D721Med (cell line): Measurements from ENCODE around the gene MAP3K1.

Experiments used
- DNase-seq: peaks from one replicate; pipeline ENCODE4 v3.0.0; 2011; ENCODE audit warnings: low spot score; ENCODE audit not compliant: insufficient read length
- FAIRE-seq: peaks from 2 replicates; lab custom pipeline; 2011; peaks lifted over from hg19 to GRCh38; lab: Jason Lieb, UNC
- TF ChIP-seq, protein P1 (sequence below): IDR thresholded peaks from 2 replicates; pipeline ENCODE4 v1.5.1; 2012; ENCODE audit warnings: mild to moderate bottlenecking, control low read depth; ENCODE audit not compliant: insufficient read depth; ENCODE audit errors: missing control alignments

The MAP3K1 gene

DNA sequence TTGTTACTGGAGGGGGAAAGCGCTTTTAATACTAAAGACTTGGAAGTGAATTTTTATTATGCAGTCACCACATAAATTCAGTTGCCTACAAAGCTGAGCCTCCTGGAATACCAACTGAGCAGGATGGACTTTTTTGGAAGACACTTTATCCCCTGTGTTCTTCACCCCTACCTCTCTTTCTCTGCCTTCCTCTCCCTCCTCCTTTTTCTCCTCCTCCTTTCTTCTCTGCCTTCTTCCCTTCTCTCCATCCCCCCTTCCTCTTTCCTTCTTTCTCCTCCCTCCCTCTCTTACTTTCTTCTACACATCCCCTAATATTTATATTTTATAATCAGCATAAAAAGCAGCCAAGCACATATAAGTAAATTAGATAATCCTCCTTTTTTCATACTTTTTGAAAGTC lies 39.6 kb downstream of the MAP3K1 start:
- TF ChIP-seq, protein P1, sequence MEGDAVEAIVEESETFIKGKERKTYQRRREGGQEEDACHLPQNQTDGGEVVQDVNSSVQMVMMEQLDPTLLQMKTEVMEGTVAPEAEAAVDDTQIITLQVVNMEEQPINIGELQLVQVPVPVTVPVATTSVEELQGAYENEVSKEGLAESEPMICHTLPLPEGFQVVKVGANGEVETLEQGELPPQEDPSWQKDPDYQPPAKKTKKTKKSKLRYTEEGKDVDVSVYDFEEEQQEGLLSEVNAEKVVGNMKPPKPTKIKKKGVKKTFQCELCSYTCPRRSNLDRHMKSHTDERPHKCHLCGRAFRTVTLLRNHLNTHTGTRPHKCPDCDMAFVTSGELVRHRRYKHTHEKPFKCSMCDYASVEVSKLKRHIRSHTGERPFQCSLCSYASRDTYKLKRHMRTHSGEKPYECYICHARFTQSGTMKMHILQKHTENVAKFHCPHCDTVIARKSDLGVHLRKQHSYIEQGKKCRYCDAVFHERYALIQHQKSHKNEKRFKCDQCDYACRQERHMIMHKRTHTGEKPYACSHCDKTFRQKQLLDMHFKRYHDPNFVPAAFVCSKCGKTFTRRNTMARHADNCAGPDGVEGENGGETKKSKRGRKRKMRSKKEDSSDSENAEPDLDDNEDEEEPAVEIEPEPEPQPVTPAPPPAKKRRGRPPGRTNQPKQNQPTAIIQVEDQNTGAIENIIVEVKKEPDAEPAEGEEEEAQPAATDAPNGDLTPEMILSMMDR: no peak
- DNase-seq (no peak), FAIRE-seq (no peak)

DNA sequence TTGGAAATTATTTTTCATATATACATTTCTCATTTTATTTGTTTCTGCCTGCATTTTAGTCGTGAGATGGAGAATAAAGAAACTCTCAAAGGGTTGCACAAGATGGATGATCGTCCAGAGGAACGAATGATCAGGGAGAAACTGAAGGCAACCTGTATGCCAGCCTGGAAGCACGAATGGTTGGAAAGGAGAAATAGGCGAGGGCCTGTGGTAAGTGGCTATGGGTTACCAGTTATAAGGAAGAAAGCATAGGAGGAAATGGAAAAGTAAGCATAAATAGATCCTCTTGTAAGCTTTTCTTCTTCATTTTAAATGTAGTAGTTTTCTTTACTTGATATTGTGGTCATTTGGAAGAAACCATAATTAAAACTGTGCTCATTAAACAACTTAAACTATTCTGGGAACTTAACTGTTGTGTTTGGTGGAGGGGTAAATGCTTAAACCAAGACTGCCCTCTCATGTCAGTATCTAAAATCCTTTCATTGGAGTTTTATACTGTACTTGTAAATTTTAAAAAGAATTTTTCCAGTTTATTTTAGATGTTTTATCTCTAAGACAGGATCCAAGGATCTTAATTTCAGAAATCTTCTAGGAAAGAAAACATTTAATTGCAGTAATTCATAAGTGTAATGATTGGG lies 41.3 kb downstream of the MAP3K1 start:
- no peak for DNase-seq
- no peak for FAIRE-seq
- TF ChIP-seq, protein P1: no peak

DNA sequence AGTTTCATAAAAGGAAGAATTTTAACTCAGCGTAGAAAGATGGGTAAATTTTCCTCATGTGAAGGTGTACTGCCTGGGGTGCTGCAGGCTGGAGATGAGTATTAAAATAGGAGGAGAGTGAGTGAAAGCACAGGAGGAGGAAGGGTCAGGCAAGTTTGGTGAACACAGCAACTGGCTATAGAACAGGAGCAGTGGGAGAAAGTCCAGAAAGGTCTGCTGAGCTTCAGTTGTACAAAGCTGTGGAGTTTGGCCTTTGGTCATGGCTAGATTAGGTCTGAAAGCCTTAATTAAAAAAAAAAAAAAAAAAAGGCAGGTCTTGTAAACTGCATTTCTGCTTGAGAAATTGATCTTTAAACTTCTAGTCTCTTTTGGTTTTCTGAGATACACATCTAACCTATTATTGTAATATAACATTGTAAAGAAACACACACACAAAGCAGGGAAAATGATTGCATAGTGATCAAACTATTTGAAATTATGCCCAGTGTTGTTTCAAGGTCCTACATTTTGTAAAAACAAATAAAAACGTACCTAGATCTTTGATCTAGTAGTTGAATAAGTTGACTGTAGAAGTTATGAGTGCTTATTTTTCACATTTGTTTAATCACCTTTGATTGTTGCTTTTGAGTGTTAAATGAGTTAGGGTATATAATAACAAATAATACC lies 43.6 kb downstream of the MAP3K1 start:
- DNase-seq (no peak), FAIRE-seq (no peak)
- TF ChIP-seq, protein P1: no peak

DNA sequence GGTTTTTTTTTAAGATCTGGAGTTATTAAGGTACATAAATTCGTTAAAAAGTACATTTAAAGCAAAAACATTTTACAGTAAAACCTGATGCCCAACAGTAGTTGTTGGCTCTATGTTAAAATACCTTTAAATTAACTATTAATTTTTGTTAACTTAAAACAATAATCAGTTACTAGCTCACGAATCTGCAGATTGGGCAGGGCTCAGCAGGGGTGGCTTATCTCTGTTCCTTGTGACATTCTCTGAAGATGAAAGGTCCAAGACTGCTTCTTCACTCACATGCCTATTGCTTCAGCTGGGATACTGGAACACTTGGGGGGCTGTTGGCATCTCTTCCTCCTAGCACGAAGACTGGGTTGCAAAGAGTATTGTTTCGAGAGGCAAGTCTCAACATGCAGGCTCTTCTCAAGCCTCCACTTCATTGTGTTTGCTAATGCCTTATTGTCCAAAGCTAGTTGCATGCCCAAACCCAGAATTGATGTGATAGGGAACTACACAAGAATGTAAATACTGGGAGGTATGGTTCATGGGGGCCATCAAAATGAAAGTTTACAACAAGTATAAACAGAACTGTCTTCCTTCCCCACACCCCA lies 46.6 kb downstream of the MAP3K1 start:
- TF ChIP-seq, protein P1: no peak
- DNase-seq (no peak), FAIRE-seq (no peak)

DNA sequence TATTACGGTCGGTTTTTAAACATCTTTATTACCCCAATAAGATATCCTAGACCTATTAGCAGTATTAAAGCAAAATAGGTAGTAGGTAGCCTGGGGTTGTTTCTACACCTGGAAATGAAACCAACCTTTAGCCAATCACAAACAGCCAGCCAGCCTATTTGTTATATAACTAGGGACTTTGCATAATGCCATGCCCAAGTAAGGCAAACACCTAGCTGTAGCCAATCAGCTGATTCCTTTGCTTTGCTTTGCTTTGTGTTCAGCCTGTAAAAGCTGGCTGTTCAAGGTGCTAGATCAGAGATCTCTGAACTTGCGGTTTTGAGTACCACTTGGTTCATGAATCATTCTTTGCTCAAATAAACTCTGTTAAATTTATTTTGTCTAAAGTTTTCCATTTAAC lies 47.6 kb downstream of the MAP3K1 start:
- no peak for DNase-seq
- FAIRE-seq: no peak
- TF ChIP-seq, protein P1: no peak

DNA sequence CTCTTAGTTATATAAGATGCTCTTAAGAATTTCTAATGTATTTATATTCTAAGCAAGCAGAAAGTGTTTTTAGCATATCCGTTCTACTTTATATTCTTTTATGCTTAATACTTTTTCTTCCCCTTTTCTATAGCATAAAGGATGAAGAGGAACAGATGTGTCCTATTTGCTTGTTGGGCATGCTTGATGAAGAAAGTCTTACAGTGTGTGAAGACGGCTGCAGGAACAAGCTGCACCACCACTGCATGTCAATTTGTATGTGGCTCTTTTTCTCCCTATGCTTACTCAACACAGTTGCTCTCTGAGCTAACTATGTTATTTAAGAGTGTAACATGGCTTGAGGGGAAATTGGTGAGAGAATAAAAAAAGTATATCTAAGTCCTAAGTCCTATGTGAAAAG lies 56.4 kb downstream of the MAP3K1 start:
- no peak for FAIRE-seq
- TF ChIP-seq, protein P1: no peak
- DNase-seq: no peak

DNA sequence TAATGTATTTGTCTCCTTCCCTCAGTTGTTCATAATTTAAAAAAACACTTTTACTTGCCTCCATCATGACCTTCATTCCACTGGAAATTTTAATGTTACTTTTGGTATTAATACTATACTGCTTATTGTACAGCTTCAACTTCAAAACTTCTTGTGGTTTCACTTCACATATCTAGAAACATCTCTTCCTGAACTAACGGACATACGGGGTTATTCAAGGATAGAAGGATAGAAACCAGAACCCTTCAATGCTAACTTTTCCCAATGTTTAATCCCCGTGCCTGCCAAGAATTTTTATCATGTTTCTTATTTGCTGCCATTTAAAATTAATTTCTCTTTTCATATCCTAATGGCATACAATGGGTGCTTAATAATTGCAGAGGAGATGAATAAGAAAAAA lies 57.7 kb downstream of the MAP3K1 start:
- TF ChIP-seq, protein P1: no peak
- FAIRE-seq (peak; percentile 55), DNase-seq (no peak)
